ENCODE results near the gene TNS3. TPM values are rescaled to one million over a fixed set of nuclear protein-coding genes. Genes with fewer than 3 reads are reported as not detected.

TNS3 gene
- total and polyA plus RNA-seq, 9 of the 15 experiments (the other 6 are each of a cell fraction or from before 2014, with no cell fraction given) = 0.20 TPM; not detected in 8

GRCh38 chr7:47317487-47317886, 264.4 kb downstream of the TNS3 start:
- in situ Hi-C loops (cut with MboI) (no loop called here), intact Hi-C loops (cut with micrococcal nuclease) (no loop called here)
- H3K79me2 ChIP-seq (ENCODE audit: control insufficient read depth, insufficient read depth, low read length) = no peaks in the 10 kb centered on the region
- H3K9me1 ChIP-seq (ENCODE audit: control insufficient read depth, insufficient read depth, low read length) = no peaks in the 10 kb centered on the region
- no peaks in the 10 kb centered on the region for H3K36me3 ChIP-seq (ENCODE audit: control insufficient read depth, insufficient read depth, low read length)
- H3K27ac ChIP-seq (ENCODE audit: extremely low read depth, low read depth, low read length) = no peak overlapping the region
- no peak for TF ChIP-seq ZBTB5 (IDR thresholded peaks at IDR 0.05)
- TF ChIP-seq ZNF511 (CRISPR knock-in tag; IDR thresholded peaks at IDR 0.05) = no peak
- TF ChIP-seq HDAC8 (tag; IDR thresholded peaks at IDR 0.05) = no peak
- no peak for TF ChIP-seq C11orf30 (IDR thresholded peaks at IDR 0.05; ENCODE audit: low read depth)
- TF ChIP-seq ZNF253 (CRISPR knock-in tag; conservative IDR thresholded peaks at IDR 0.05) = no peak
- no peak for TF ChIP-seq RB1 (IDR thresholded peaks at IDR 0.05; ENCODE audit: low read depth)
- no peak for TF ChIP-seq DDX20 (tag; IDR thresholded peaks at IDR 0.05; ENCODE audit: low read depth)
- CTCF ChIA-PET (ENCODE audit: low intra/inter-chr PET ratio) = no interaction called here
- ATAC-seq (no peak), DNase-seq (ENCODE audit: extremely low read depth in 1 of 4, low spot score in 3 of 4) (no peak), FAIRE-seq (no peak)
- no peaks in the 10 kb centered on the region for H3K9me3 ChIP-seq (replicated peaks; ENCODE audit: control insufficient read depth, insufficient read depth, low read depth, low read length)
- no TSS peak for BruUV-seq (replicated peaks)
- POLR2A ChIA-PET = interaction anchor here (0.5 kb wide), 1 partner anchor 61 kb away, joined by 3 read pairs; no protein-coding TSS in a partner anchor
- H3K4me2 ChIP-seq (ENCODE audit: insufficient read depth, low read length) = no peak overlapping the region
- H3K4me3 ChIP-seq = no peak overlapping the region
- H2AFZ ChIP-seq (ENCODE audit: low read depth, low read length) = no peak overlapping the region
- no peaks in the 10 kb centered on the region; the same call in 1 of the 2 replicates for H4K20me1 ChIP-seq (replicated peaks; ENCODE audit: control insufficient read depth, insufficient read depth, low read length)
- no peak overlapping the region for H3K9ac ChIP-seq (ENCODE audit: insufficient read depth in 1 of 2, low read depth in 2 of 2, low read length in 2 of 2)
- peaks cover 10 to 52% of the 10 kb centered on the region in 2 experiments; a peak in 4 of 5 replicates for H3K27me3 ChIP-seq (ENCODE audit: control insufficient read depth in 2 of 2, insufficient read depth in 2 of 2, low read length in 2 of 2)
- no peaks in the 10 kb centered on the region for H3K4me1 ChIP-seq (replicated peaks in 1 of 2; ENCODE audit: control insufficient read depth in 2 of 2, insufficient read depth in 2 of 2, low read length in 2 of 2)
- 0% methylated on average over 2 of the region's 2 CpGs for WGBS (ENCODE audit: insufficient coverage, low coverage, missing lambda C conversion rate)
